GM18526 (cell line): ENCODE results near the gene ANKDD1A.

Experiments used
- POLR2A ChIP-seq: IDR thresholded peaks from 3 replicates; pipeline ENCODE4 v1.6.1; 2011; ENCODE audit not compliant: insufficient read length; ENCODE audit errors: extremely low read depth

Gene ANKDD1A

GRCh38 chr15:64997745-64998375, 86.2 kb downstream of the ANKDD1A start:
- no peak for TF ChIP-seq POLR2A

- no peak for TF ChIP-seq POLR2A
Observed at GRCh38 chr15:65004993-65005392, 93.3 kb downstream of the ANKDD1A start.

GRCh38 chr15:65006876-65007275, 95.2 kb downstream of the ANKDD1A start:
- TF ChIP-seq POLR2A, result no peak
